HepG2 (cell line): ENCODE measurements around the gene CTSO.

Experiments
- CTCF ChIP-seq: sonication (generic); formaldehyde crosslinking; IDR thresholded peaks from 2 replicates; pipeline ENCODE4 v1.5.0; 2020; ENCODE audit warnings: mild to moderate bottlenecking, missing genetic modification reagents, moderate library complexity
- NR2C2 ChIP-seq: sonication (generic); formaldehyde crosslinking; IDR thresholded peaks from 2 replicates; pipeline ENCODE4 v1.4.0; 2020; ENCODE audit warnings: missing genetic modification reagents, mild to moderate bottlenecking, moderate library complexity, borderline replicate concordance
- TCF12 ChIP-seq, 2 experiments: fragments of 450-650 bp in 1 of 2; sonication (generic) in 1 of 2; formaldehyde crosslinking in 1 of 2; IDR thresholded peaks; 2 replicates each; pipeline versions ENCODE4 v1.6.1 to v1.8.0; 2017 to 2022; ENCODE audit warnings: antibody characterized with exemption in 1 of 2, mild to moderate bottlenecking in 1 of 2, missing genetic modification reagents in 1 of 2, moderate library complexity in 1 of 2

GRCh38 chr4:155966731-155967395, 13.2 kb upstream of the CTSO start:
- TF ChIP-seq NR2C2 (no peak), CTCF (CRISPR knock-in tag) (no peak), TCF12 (IDR thresholded peaks at IDR 0.05) (no peak), TCF12 (CRISPR knock-in tag; IDR thresholded peaks at IDR 0.05) (no peak)
